Measurements from ENCODE around the gene ARMC10. TPM values are rescaled to one million over a fixed set of nuclear protein-coding genes. Genes with fewer than 3 reads are reported as not detected.

The ARMC10 gene
- total and polyA plus RNA-seq, 4 donors = 14.6 to 20.1 (median 18.8) TPM

GRCh38 chr7:103114576-103115008 lies 39.7 kb downstream of the ARMC10 start:
- TF ChIP-seq RXRA (IDR thresholded peaks at IDR 0.05) (no peak), ZBTB33 (IDR thresholded peaks at IDR 0.05) (no peak), JUND (IDR thresholded peaks at IDR 0.05) (no peak), GABPA (IDR thresholded peaks at IDR 0.05 in 1 of 2, conservative IDR thresholded peaks at IDR 0.05 in 1 of 2) (no peak), FOXA2 (IDR thresholded peaks at IDR 0.05) (no peak), TAF1 (conservative IDR thresholded peaks at IDR 0.05) (no peak), YY1 (IDR thresholded peaks at IDR 0.05) (no peak), NR2F2 (IDR thresholded peaks at IDR 0.05) (no peak), MAX (IDR thresholded peaks at IDR 0.05) (no peak), RAD21 (IDR thresholded peaks at IDR 0.05) (no peak), CTCF (IDR thresholded peaks at IDR 0.05; ENCODE audit: low read depth, low read length, missing input control) (no peak), HNF4A (conservative IDR thresholded peaks at IDR 0.05) (no peak), ATF3 (IDR thresholded peaks at IDR 0.05) (no peak), FOXA1 (IDR thresholded peaks at IDR 0.05) (no peak), HNF4G (IDR thresholded peaks at IDR 0.05) (no peak), SP1 (IDR thresholded peaks at IDR 0.05) (no peak)
- Histone ChIP-seq H3K9ac (ENCODE audit: low read depth in 1 of 2, low read length in 2 of 2) (no peak overlapping the region), H3K4me3 (ENCODE audit: low read depth in 1 of 3, low read length in 3 of 3) (no peak overlapping the region), H3K27ac (ENCODE audit: low read depth in 1 of 2, low read length in 2 of 2) (no peak overlapping the region), H3K36me3 (ENCODE audit: control insufficient read depth in 4 of 4, insufficient read depth in 3 of 4, low read depth in 1 of 4, low read length in 3 of 4) (peaks cover 0 to 10% (median 5%) of the 10 kb centered on the region in 4 donors), H3K27me3 (ENCODE audit: control insufficient read depth in 4 of 4, insufficient read depth in 4 of 4, low read length in 3 of 4) (no peaks in the 10 kb centered on the region), H3K9me3 (ENCODE audit: control insufficient read depth in 4 of 4, low read length in 3 of 4) (no peaks in the 10 kb centered on the region), H3K4me1 (ENCODE audit: control insufficient read depth in 4 of 4, insufficient read depth in 4 of 4, low read length in 3 of 4) (no peaks in the 10 kb centered on the region)
- DNase-seq (ENCODE audit: low spot score) = no peak
- 97% methylated on average over 1 of the region's 1 CpG for WGBS

GRCh38 chr7:103115771-103116170 lies 40.8 kb downstream of the ARMC10 start:
- no peaks in the 10 kb centered on the region for H3K9me3 ChIP-seq (ENCODE audit: control insufficient read depth in 4 of 4, low read length in 3 of 4)
- no peak for DNase-seq (ENCODE audit: low spot score)
- WGBS = 97% methylated on average over 4 of the region's 4 CpGs
- no peak for TF ChIP-seq TAF1 (conservative IDR thresholded peaks at IDR 0.05)
- TF ChIP-seq EGR1 (IDR thresholded peaks at IDR 0.05; ENCODE audit: low read depth in 2 of 2) = no peak
- peaks cover 0 to 16% (median 13%) of the 10 kb centered on the region in 4 donors for H3K36me3 ChIP-seq (ENCODE audit: control insufficient read depth in 4 of 4, insufficient read depth in 3 of 4, low read depth in 1 of 4, low read length in 3 of 4)
- H3K9ac ChIP-seq (ENCODE audit: low read depth in 1 of 2, low read length in 2 of 2) = no peak overlapping the region
- H3K4me3 ChIP-seq (ENCODE audit: low read depth in 1 of 3, low read length in 3 of 3) = no peak overlapping the region
- H3K27ac ChIP-seq (ENCODE audit: low read depth in 1 of 2, low read length in 2 of 2) = no peak overlapping the region
- no peaks in the 10 kb centered on the region for H3K27me3 ChIP-seq (ENCODE audit: control insufficient read depth in 4 of 4, insufficient read depth in 4 of 4, low read length in 3 of 4)
- no peaks in the 10 kb centered on the region for H3K4me1 ChIP-seq (ENCODE audit: control insufficient read depth in 4 of 4, insufficient read depth in 4 of 4, low read length in 3 of 4)

All from liver (tissue), 9 donors.